HG03469 (cell line): ENCODE measurements around the gene FGFRL1.

Source experiments
- ATAC-seq: cut with Tn5 transposase; IDR thresholded peaks from one replicate; pipeline ENCODE4 v1.9.1; 2021; ENCODE audit warnings: mild to moderate bottlenecking, moderate library complexity, moderate number of reproducible peaks; ENCODE audit not compliant: unreplicated experiment

Gene FGFRL1

GRCh38 chr4:1062419-1062818, 51.0 kb downstream of the FGFRL1 start:
- no peak for ATAC-seq

GRCh38 chr4:1065732-1066131, 54.3 kb downstream of the FGFRL1 start:
- ATAC-seq = no peak

GRCh38 chr4:1069394-1069793, 58.0 kb downstream of the FGFRL1 start:
- no peak for ATAC-seq

GRCh38 chr4:1072830-1073446, 61.5 kb downstream of the FGFRL1 start:
- peak; percentile 52 for ATAC-seq

- no peak for ATAC-seq
These were observed 62.7 kb downstream of the FGFRL1 start for GRCh38 chr4:1074077-1074476.

- no peak for ATAC-seq
These were observed 63.8 kb downstream of the FGFRL1 start for GRCh38 chr4:1075225-1075624.

- no peak for ATAC-seq
These were observed 64.6 kb downstream of the FGFRL1 start for GRCh38 chr4:1075809-1076699.
